ENCODE data around the gene TWIST2. TPM values are rescaled to one million over a fixed set of nuclear protein-coding genes. Genes with fewer than 3 reads are reported as not detected.

Gene TWIST2
- total RNA-seq, 2 donors from 2014 or later: not detected

GRCh38 chr2:238874330-238875050 is 26.6 kb downstream of the TWIST2 start:
- no peak for ATAC-seq (replicated peaks in 1 of 2)
- DNase-seq: no peak
- peaks cover 3 to 4% of the 10 kb centered on the region in 2 donors for H3K9me3 Mint-ChIP-seq
- peaks cover 0 to 2% of the 10 kb centered on the region in 2 donors for H3K36me3 Mint-ChIP-seq (ENCODE audit: insufficient read depth in 2 of 2)
- peaks cover 5% of the 10 kb centered on the region for H3K27me3 Mint-ChIP-seq (ENCODE audit: low read depth)
- no peaks in the 10 kb centered on the region for H3K4me1 Mint-ChIP-seq (ENCODE audit: low read depth)
- H3K27ac Mint-ChIP-seq: no peak overlapping the region
- H3K4me3 Mint-ChIP-seq: no peak overlapping the region

GRCh38 chr2:238875101-238875470 is 27.2 kb downstream of the TWIST2 start:
- peaks cover 5% of the 10 kb centered on the region for H3K27me3 Mint-ChIP-seq (ENCODE audit: low read depth)
- H3K4me3 Mint-ChIP-seq: no peak overlapping the region
- DNase-seq: no peak
- H3K9me3 Mint-ChIP-seq: peaks cover 3 to 4% of the 10 kb centered on the region in 2 donors
- H3K36me3 Mint-ChIP-seq (ENCODE audit: insufficient read depth in 2 of 2): no peaks in the 10 kb centered on the region
- ATAC-seq (replicated peaks in 1 of 2): no peak
- no peak overlapping the region for H3K27ac Mint-ChIP-seq
- no peaks in the 10 kb centered on the region for H3K4me1 Mint-ChIP-seq (ENCODE audit: low read depth)

GRCh38 chr2:238875471-238876231 is 27.8 kb downstream of the TWIST2 start:
- Mint-ChIP-seq H3K9me3 (peaks cover 2 to 3% of the 10 kb centered on the region in 2 donors), H3K4me3 (no peak overlapping the region), H3K36me3 (ENCODE audit: insufficient read depth in 2 of 2) (no peaks in the 10 kb centered on the region), H3K27ac (no peak overlapping the region), H3K27me3 (ENCODE audit: low read depth) (peaks cover 5% of the 10 kb centered on the region), H3K4me1 (ENCODE audit: low read depth) (no peaks in the 10 kb centered on the region)
- DNase-seq (no peak), ATAC-seq (replicated peaks in 1 of 2) (no peak)

GRCh38 chr2:238876232-238876630 is 28.3 kb downstream of the TWIST2 start:
- no peak overlapping the region for H3K4me3 Mint-ChIP-seq
- DNase-seq (no peak), ATAC-seq (replicated peaks in 1 of 2) (no peak)
- peaks cover 5% of the 10 kb centered on the region for H3K27me3 Mint-ChIP-seq (ENCODE audit: low read depth)
- no peak overlapping the region for H3K27ac Mint-ChIP-seq
- peaks cover 2 to 3% of the 10 kb centered on the region in 2 donors for H3K9me3 Mint-ChIP-seq
- no peaks in the 10 kb centered on the region for H3K36me3 Mint-ChIP-seq (ENCODE audit: insufficient read depth in 2 of 2)
- H3K4me1 Mint-ChIP-seq (ENCODE audit: low read depth): no peaks in the 10 kb centered on the region

- Mint-ChIP-seq H3K36me3 (ENCODE audit: insufficient read depth in 2 of 2) (no peaks in the 10 kb centered on the region), H3K27me3 (ENCODE audit: low read depth) (peaks cover 4% of the 10 kb centered on the region)
Measured at GRCh38 chr2:238878051-238878735, 30.3 kb downstream of the TWIST2 start.

GRCh38 chr2:238879043-238879442 is 31.2 kb downstream of the TWIST2 start:
- Mint-ChIP-seq H3K4me1 (ENCODE audit: low read depth) (no peaks in the 10 kb centered on the region), H3K9me3 (peaks cover 2 to 3% of the 10 kb centered on the region in 2 donors), H3K27me3 (ENCODE audit: low read depth) (no peaks in the 10 kb centered on the region), H3K27ac (no peak overlapping the region), H3K4me3 (no peak overlapping the region), H3K36me3 (ENCODE audit: insufficient read depth in 2 of 2) (no peaks in the 10 kb centered on the region)
- DNase-seq (no peak), ATAC-seq (replicated peaks in 1 of 2) (peak in 1 of 2 donors; percentile 15)

More at GRCh38 chr2:238878051-238878735, 30.3 kb downstream of the TWIST2 start:
- ATAC-seq (replicated peaks in 1 of 2): no peak
- no peak for DNase-seq
- H3K4me1 Mint-ChIP-seq (ENCODE audit: low read depth): no peaks in the 10 kb centered on the region
- H3K4me3 Mint-ChIP-seq: no peak overlapping the region
- no peak overlapping the region for H3K27ac Mint-ChIP-seq
- H3K9me3 Mint-ChIP-seq: peaks cover 2 to 3% of the 10 kb centered on the region in 2 donors

- no peaks in the 10 kb centered on the region for H3K36me3 Mint-ChIP-seq (ENCODE audit: insufficient read depth in 2 of 2)
- no peaks in the 10 kb centered on the region for H3K27me3 Mint-ChIP-seq (ENCODE audit: low read depth)
Measured at GRCh38 chr2:238879621-238880377, 31.9 kb downstream of the TWIST2 start.

GRCh38 chr2:238881353-238882081 is 33.6 kb downstream of the TWIST2 start:
- peaks cover 5% of the 10 kb centered on the region for H3K27me3 Mint-ChIP-seq (ENCODE audit: low read depth)
- H3K36me3 Mint-ChIP-seq (ENCODE audit: insufficient read depth in 2 of 2): no peaks in the 10 kb centered on the region
- H3K27ac Mint-ChIP-seq: no peak overlapping the region
- peaks cover 2 to 3% of the 10 kb centered on the region in 2 donors for H3K9me3 Mint-ChIP-seq
- H3K4me3 Mint-ChIP-seq: no peak overlapping the region
- H3K4me1 Mint-ChIP-seq (ENCODE audit: low read depth): no peaks in the 10 kb centered on the region
- ATAC-seq (replicated peaks in 1 of 2): peak; percentile 55 to 65
- no peak for DNase-seq

More at GRCh38 chr2:238879621-238880377, 31.9 kb downstream of the TWIST2 start:
- Mint-ChIP-seq H3K4me1 (ENCODE audit: low read depth) (no peaks in the 10 kb centered on the region), H3K9me3 (peaks cover 2 to 3% of the 10 kb centered on the region in 2 donors), H3K4me3 (no peak overlapping the region), H3K27ac (no peak overlapping the region)
- DNase-seq: no peak
- ATAC-seq (replicated peaks in 1 of 2): peak; percentile 54 to 66

GRCh38 chr2:238882082-238882755 is 34.3 kb downstream of the TWIST2 start:
- Mint-ChIP-seq H3K4me1 (ENCODE audit: low read depth) (no peaks in the 10 kb centered on the region), H3K27ac (no peak overlapping the region), H3K4me3 (no peak overlapping the region), H3K9me3 (peaks cover 2 to 3% of the 10 kb centered on the region in 2 donors), H3K36me3 (ENCODE audit: insufficient read depth in 2 of 2) (no peaks in the 10 kb centered on the region), H3K27me3 (ENCODE audit: low read depth) (peaks cover 8% of the 10 kb centered on the region)
- ATAC-seq (replicated peaks in 1 of 2): peak; percentile 10 to 12
- no peak for DNase-seq

- Mint-ChIP-seq H3K9me3 (no peaks in the 10 kb centered on the region), H3K36me3 (ENCODE audit: insufficient read depth in 2 of 2) (no peaks in the 10 kb centered on the region), H3K27me3 (ENCODE audit: low read depth) (peaks cover 8% of the 10 kb centered on the region), H3K4me3 (no peak overlapping the region), H3K4me1 (ENCODE audit: low read depth) (no peaks in the 10 kb centered on the region), H3K27ac (no peak overlapping the region)
- DNase-seq: no peak
- no peak for ATAC-seq (replicated peaks in 1 of 2)
Measured at GRCh38 chr2:238883421-238883901, 35.6 kb downstream of the TWIST2 start.

GRCh38 chr2:238884122-238884811 is 36.4 kb downstream of the TWIST2 start:
- Mint-ChIP-seq H3K4me1 (ENCODE audit: low read depth) (no peaks in the 10 kb centered on the region), H3K27ac (no peak overlapping the region), H3K9me3 (no peaks in the 10 kb centered on the region), H3K36me3 (ENCODE audit: insufficient read depth in 2 of 2) (no peaks in the 10 kb centered on the region), H3K27me3 (ENCODE audit: low read depth) (peaks cover 8% of the 10 kb centered on the region), H3K4me3 (no peak overlapping the region)
- ATAC-seq (replicated peaks in 1 of 2): no peak
- DNase-seq: no peak
